SU-DHL-6 (cell line): ENCODE results near the gene MOSMO.

Source experiments
- CTCF ChIP-seq: fragments of 200-600 bp; sonication (generic); IDR thresholded peaks from one replicate; pipeline ENCODE4 v1.5.1; 2017; ENCODE audit warnings: antibody characterized with exemption, mild to moderate bottlenecking, low read length, moderate library complexity; ENCODE audit not compliant: insufficient read depth, poor library complexity, severe bottlenecking
- EZH2phosphoT487 ChIP-seq: fragments of 200-600 bp; sonication (generic), shearing (Covaris generic); conservative IDR thresholded peaks from 2 replicates; pipeline ENCODE4 v1.6.1; 2018; ENCODE audit warnings: mild to moderate bottlenecking, antibody characterized with exemption, low read length, moderate library complexity, mixed read lengths

GRCh38 chr16:22081050-22081449 is 73.1 kb downstream of the MOSMO start:
- TF ChIP-seq CTCF (no peak), EZH2phosphoT487 (no peak)
